Measurements from ENCODE around the gene ADGRA1. TPM values are rescaled to one million over a fixed set of nuclear protein-coding genes. Genes with fewer than 3 reads are reported as not detected.

ADGRA1 gene
- total RNA-seq, 2 donors from 2014 or later, result not detected

- no peak overlapping the region for H3K27ac Mint-ChIP-seq
- H3K27me3 Mint-ChIP-seq, result peaks cover 9% of the 10 kb centered on the region
Observed at GRCh38 chr10:133126431-133127290, 38.9 kb downstream of the ADGRA1 start.

GRCh38 chr10:133127291-133128125 lies 39.8 kb downstream of the ADGRA1 start:
- no peak overlapping the region for H3K4me3 Mint-ChIP-seq
- no peak overlapping the region for H3K27ac Mint-ChIP-seq
- peaks cover 5% of the 10 kb centered on the region for H3K4me1 Mint-ChIP-seq
- peak; percentile 27 for ATAC-seq (replicated peaks)
- H3K36me3 Mint-ChIP-seq (ENCODE audit: low read depth), result no peaks in the 10 kb centered on the region
- H3K27me3 Mint-ChIP-seq, result peaks cover 9% of the 10 kb centered on the region
- no peaks in the 10 kb centered on the region for H3K9me3 Mint-ChIP-seq

More at GRCh38 chr10:133126431-133127290, 38.9 kb downstream of the ADGRA1 start:
- ATAC-seq (replicated peaks), result no peak
- no peaks in the 10 kb centered on the region for H3K9me3 Mint-ChIP-seq
- no peaks in the 10 kb centered on the region for H3K36me3 Mint-ChIP-seq (ENCODE audit: low read depth)
- H3K4me3 Mint-ChIP-seq, result no peak overlapping the region
- H3K4me1 Mint-ChIP-seq, result peaks cover 5% of the 10 kb centered on the region

GRCh38 chr10:133128126-133129070 lies 40.7 kb downstream of the ADGRA1 start:
- H3K4me3 Mint-ChIP-seq, result no peak overlapping the region
- no peak for ATAC-seq (replicated peaks)

GRCh38 chr10:133129071-133129858 lies 41.5 kb downstream of the ADGRA1 start:
- Mint-ChIP-seq H3K4me1 (no peaks in the 10 kb centered on the region), H3K4me3 (no peak overlapping the region), H3K36me3 (ENCODE audit: low read depth) (no peaks in the 10 kb centered on the region), H3K27me3 (peaks cover 4% of the 10 kb centered on the region), H3K9me3 (no peaks in the 10 kb centered on the region), H3K27ac (no peak overlapping the region)
- ATAC-seq (replicated peaks), result no peak

More at GRCh38 chr10:133128126-133129070, 40.7 kb downstream of the ADGRA1 start:
- H3K4me1 Mint-ChIP-seq, result no peaks in the 10 kb centered on the region
- H3K27ac Mint-ChIP-seq, result no peak overlapping the region
- H3K36me3 Mint-ChIP-seq (ENCODE audit: low read depth), result no peaks in the 10 kb centered on the region
- peaks cover 4% of the 10 kb centered on the region for H3K27me3 Mint-ChIP-seq
- H3K9me3 Mint-ChIP-seq, result no peaks in the 10 kb centered on the region

- no peaks in the 10 kb centered on the region for H3K9me3 Mint-ChIP-seq
- H3K27me3 Mint-ChIP-seq, result peaks cover 2% of the 10 kb centered on the region
- H3K4me1 Mint-ChIP-seq, result no peaks in the 10 kb centered on the region
- no peak for ATAC-seq (replicated peaks)
- no peak overlapping the region for H3K27ac Mint-ChIP-seq
- H3K4me3 Mint-ChIP-seq, result no peak overlapping the region
- no peaks in the 10 kb centered on the region for H3K36me3 Mint-ChIP-seq (ENCODE audit: low read depth)
Observed at GRCh38 chr10:133129859-133130495, 42.3 kb downstream of the ADGRA1 start.

GRCh38 chr10:133130602-133131001 lies 42.9 kb downstream of the ADGRA1 start:
- Mint-ChIP-seq H3K27ac (no peak overlapping the region), H3K9me3 (no peaks in the 10 kb centered on the region), H3K4me3 (no peak overlapping the region), H3K36me3 (ENCODE audit: low read depth) (no peaks in the 10 kb centered on the region), H3K27me3 (no peaks in the 10 kb centered on the region), H3K4me1 (no peaks in the 10 kb centered on the region)
- no peak for ATAC-seq (replicated peaks)

- Mint-ChIP-seq H3K27me3 (no peaks in the 10 kb centered on the region), H3K4me3 (no peak overlapping the region), H3K9me3 (no peaks in the 10 kb centered on the region), H3K4me1 (no peaks in the 10 kb centered on the region), H3K27ac (no peak overlapping the region), H3K36me3 (ENCODE audit: low read depth) (no peaks in the 10 kb centered on the region)
- no peak for ATAC-seq (replicated peaks)
Observed at GRCh38 chr10:133131053-133131452, 43.3 kb downstream of the ADGRA1 start.

- no peak overlapping the region for H3K27ac Mint-ChIP-seq
- H3K36me3 Mint-ChIP-seq (ENCODE audit: low read depth), result no peaks in the 10 kb centered on the region
- no peaks in the 10 kb centered on the region for H3K4me1 Mint-ChIP-seq
- ATAC-seq (replicated peaks), result no peak
- H3K27me3 Mint-ChIP-seq, result no peaks in the 10 kb centered on the region
- H3K4me3 Mint-ChIP-seq, result no peak overlapping the region
- H3K9me3 Mint-ChIP-seq, result no peaks in the 10 kb centered on the region
Observed at GRCh38 chr10:133131734-133132472, 44.2 kb downstream of the ADGRA1 start.

- no peaks in the 10 kb centered on the region for H3K27me3 Mint-ChIP-seq
- H3K4me1 Mint-ChIP-seq, result no peaks in the 10 kb centered on the region
- ATAC-seq (replicated peaks), result no peak
- H3K27ac Mint-ChIP-seq, result no peak overlapping the region
- H3K36me3 Mint-ChIP-seq (ENCODE audit: low read depth), result no peaks in the 10 kb centered on the region
- no peaks in the 10 kb centered on the region for H3K9me3 Mint-ChIP-seq
- no peak overlapping the region for H3K4me3 Mint-ChIP-seq
Observed at GRCh38 chr10:133132473-133133291, 45.0 kb downstream of the ADGRA1 start.

- ATAC-seq (replicated peaks), result no peak
- no peak overlapping the region for H3K4me3 Mint-ChIP-seq
- no peaks in the 10 kb centered on the region for H3K36me3 Mint-ChIP-seq (ENCODE audit: low read depth)
- no peak overlapping the region for H3K27ac Mint-ChIP-seq
- no peaks in the 10 kb centered on the region for H3K4me1 Mint-ChIP-seq
- H3K9me3 Mint-ChIP-seq, result no peaks in the 10 kb centered on the region
- H3K27me3 Mint-ChIP-seq, result no peaks in the 10 kb centered on the region
Observed at GRCh38 chr10:133133471-133134231, 45.9 kb downstream of the ADGRA1 start.

GRCh38 chr10:133134411-133135115 lies 46.8 kb downstream of the ADGRA1 start:
- no peak overlapping the region for H3K27ac Mint-ChIP-seq
- no peaks in the 10 kb centered on the region for H3K36me3 Mint-ChIP-seq (ENCODE audit: low read depth)
- H3K9me3 Mint-ChIP-seq, result no peaks in the 10 kb centered on the region
- no peak for ATAC-seq (replicated peaks)
- H3K27me3 Mint-ChIP-seq, result no peaks in the 10 kb centered on the region
- no peak overlapping the region for H3K4me3 Mint-ChIP-seq
- no peaks in the 10 kb centered on the region for H3K4me1 Mint-ChIP-seq
